Effector memory CD8-positive, alpha-beta T cell (primary cell): ENCODE measurements around the gene RIMBP2.

Experiments
- ATAC-seq: fragments of 150-1000 bp; cut with Tn5 transposase; replicated peaks from 2 replicates; pipeline ENCODE4 v1.10.0; 2021; ENCODE audit warnings: mild to moderate bottlenecking, moderate library complexity
- DNase-seq, 3 experiments: peaks; one replicate each; pipeline ENCODE4 v3.0.0; 2021
- H3K27ac Mint-ChIP-seq, 2 donors: one replicate each; pipeline ENCODE4 v1.8.0; 2022; ENCODE audit warnings: mild to moderate bottlenecking in 2 of 2, mixed read lengths in 2 of 2, moderate library complexity in 2 of 2
- H3K27me3 Mint-ChIP-seq, 2 donors: one replicate each; pipeline ENCODE4 v1.8.0; 2022; ENCODE audit warnings: mixed read lengths in 2 of 2
- H3K36me3 Mint-ChIP-seq: one replicate; pipeline ENCODE4 v1.8.0; 2022; ENCODE audit warnings: mild to moderate bottlenecking, moderate library complexity, mixed read lengths; ENCODE audit not compliant: insufficient read depth
- H3K4me1 Mint-ChIP-seq, 2 donors: one replicate each; pipeline ENCODE4 v1.8.0; 2022; ENCODE audit warnings: low read depth in 2 of 2, mixed read lengths in 2 of 2
- H3K4me3 Mint-ChIP-seq, 2 donors: one replicate each; pipeline ENCODE4 v1.8.0; 2022; ENCODE audit warnings: mild to moderate bottlenecking in 2 of 2, mixed read lengths in 2 of 2, moderate library complexity in 2 of 2
- H3K9me3 Mint-ChIP-seq, 2 donors: one replicate each; pipeline ENCODE4 v1.8.0; 2022; ENCODE audit warnings: mixed read lengths in 2 of 2

Gene RIMBP2

GRCh38 chr12:130460611-130461446 lies 255.3 kb downstream of the RIMBP2 start:
- no peak for DNase-seq
- Mint-ChIP-seq H3K27me3 (no peaks in the 10 kb centered on the region), H3K36me3 (no peaks in the 10 kb centered on the region), H3K4me3 (no peak overlapping the region), H3K9me3 (peaks cover 0 to 3% of the 10 kb centered on the region in 2 donors), H3K27ac (no peak overlapping the region), H3K4me1 (no peaks in the 10 kb centered on the region)
- no peak for ATAC-seq

GRCh38 chr12:130459916-130460315 lies 256.2 kb downstream of the RIMBP2 start:
- ATAC-seq (no peak), DNase-seq (no peak)
- Mint-ChIP-seq H3K27me3 (no peaks in the 10 kb centered on the region), H3K27ac (no peak overlapping the region), H3K9me3 (peaks cover 0 to 3% of the 10 kb centered on the region in 2 donors), H3K36me3 (no peaks in the 10 kb centered on the region), H3K4me3 (no peak overlapping the region), H3K4me1 (no peaks in the 10 kb centered on the region)

- H3K36me3 Mint-ChIP-seq: no peaks in the 10 kb centered on the region
- no peak for DNase-seq
Measured at GRCh38 chr12:130458341-130458740, 257.8 kb downstream of the RIMBP2 start.

GRCh38 chr12:130457215-130457614 lies 258.9 kb downstream of the RIMBP2 start:
- DNase-seq (no peak), ATAC-seq (no peak)
- Mint-ChIP-seq H3K27ac (no peak overlapping the region), H3K4me1 (no peaks in the 10 kb centered on the region), H3K4me3 (no peak overlapping the region), H3K27me3 (no peaks in the 10 kb centered on the region), H3K36me3 (no peaks in the 10 kb centered on the region), H3K9me3 (peaks cover 0 to 2% of the 10 kb centered on the region in 2 donors)

More at GRCh38 chr12:130458341-130458740, 257.8 kb downstream of the RIMBP2 start:
- peaks cover 0 to 3% of the 10 kb centered on the region in 2 donors for H3K9me3 Mint-ChIP-seq
- H3K4me3 Mint-ChIP-seq: no peak overlapping the region
- H3K27me3 Mint-ChIP-seq: no peaks in the 10 kb centered on the region
- no peak for ATAC-seq
- no peak overlapping the region for H3K27ac Mint-ChIP-seq
- no peaks in the 10 kb centered on the region for H3K4me1 Mint-ChIP-seq

DNA sequence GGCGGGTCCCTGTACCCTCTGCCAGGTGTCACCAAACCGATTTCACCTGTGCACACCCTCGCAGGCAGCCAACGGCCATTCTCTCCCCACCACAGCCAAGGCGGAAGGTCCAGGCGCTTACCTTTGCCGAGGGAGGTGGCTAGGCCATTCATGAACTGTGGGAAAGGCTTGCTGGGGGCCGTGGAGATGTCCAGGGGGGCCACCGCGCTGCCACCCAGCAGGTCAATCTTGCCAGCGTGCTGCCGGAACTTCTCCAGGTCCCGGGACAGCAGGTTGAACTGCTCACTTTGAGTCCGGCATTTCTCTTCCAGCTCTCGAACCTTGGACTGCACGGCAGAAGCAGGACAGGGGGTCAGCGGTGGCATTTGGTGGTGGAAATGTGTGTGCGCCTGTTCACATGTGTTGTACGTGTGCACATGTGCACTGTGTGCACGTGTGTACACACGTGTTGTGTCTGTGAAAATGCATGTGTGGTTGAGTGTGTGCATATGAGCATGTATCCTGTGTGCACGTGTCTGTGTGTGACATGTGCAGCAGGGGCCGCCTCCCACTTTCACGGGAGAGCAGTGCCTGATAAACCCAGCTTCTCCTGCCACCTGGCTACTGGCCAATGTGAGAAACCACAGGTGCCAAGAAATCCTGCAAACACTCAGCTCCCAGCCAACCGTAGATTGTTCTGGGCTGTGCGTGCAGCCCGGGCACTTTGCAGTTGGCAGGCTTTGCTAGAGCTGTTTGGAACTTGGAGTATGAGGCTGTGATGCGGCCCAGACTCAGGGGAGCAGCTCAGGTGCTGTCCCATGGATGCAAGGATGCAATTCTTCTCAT lies 259.5 kb downstream of the RIMBP2 start:
- H3K4me3 Mint-ChIP-seq: no peak overlapping the region
- DNase-seq (no peak), ATAC-seq (no peak)
- no peaks in the 10 kb centered on the region for H3K36me3 Mint-ChIP-seq
- no peaks in the 10 kb centered on the region for H3K27me3 Mint-ChIP-seq
- no peaks in the 10 kb centered on the region for H3K9me3 Mint-ChIP-seq
- no peak overlapping the region for H3K27ac Mint-ChIP-seq
- H3K4me1 Mint-ChIP-seq: no peaks in the 10 kb centered on the region

- ATAC-seq: no peak
- no peaks in the 10 kb centered on the region for H3K9me3 Mint-ChIP-seq
- H3K27ac Mint-ChIP-seq: no peak overlapping the region
- H3K4me1 Mint-ChIP-seq: no peaks in the 10 kb centered on the region
- H3K4me3 Mint-ChIP-seq: no peak overlapping the region
- no peaks in the 10 kb centered on the region for H3K27me3 Mint-ChIP-seq
- DNase-seq: no peak
- H3K36me3 Mint-ChIP-seq: peaks cover 3% of the 10 kb centered on the region
Measured at GRCh38 chr12:130455161-130455560, 260.9 kb downstream of the RIMBP2 start.

DNA sequence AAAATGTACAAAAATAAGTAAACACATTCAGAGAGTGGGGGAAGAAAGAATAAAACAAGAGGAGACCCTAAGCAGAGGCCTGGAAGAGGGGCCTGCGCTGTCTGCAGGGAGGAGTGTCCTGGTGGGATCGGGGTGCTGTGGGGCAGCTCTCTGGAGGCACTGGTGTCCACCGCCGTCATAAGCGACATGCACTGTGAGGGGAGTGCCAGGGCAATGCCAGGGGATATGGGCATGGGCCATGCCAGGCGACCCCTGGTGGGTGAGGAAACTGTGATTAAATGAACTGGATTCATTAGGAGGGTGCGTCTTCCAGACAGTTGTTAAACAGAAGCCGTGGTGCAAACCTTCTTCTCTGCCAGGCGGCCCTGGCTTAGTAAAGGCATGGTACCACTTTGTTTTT lies 261.8 kb downstream of the RIMBP2 start:
- Mint-ChIP-seq H3K36me3 (peaks cover 3% of the 10 kb centered on the region), H3K4me1 (no peaks in the 10 kb centered on the region), H3K27ac (no peak overlapping the region), H3K27me3 (no peaks in the 10 kb centered on the region), H3K4me3 (no peak overlapping the region), H3K9me3 (no peaks in the 10 kb centered on the region)
- ATAC-seq: no peak
- DNase-seq: no peak

DNA sequence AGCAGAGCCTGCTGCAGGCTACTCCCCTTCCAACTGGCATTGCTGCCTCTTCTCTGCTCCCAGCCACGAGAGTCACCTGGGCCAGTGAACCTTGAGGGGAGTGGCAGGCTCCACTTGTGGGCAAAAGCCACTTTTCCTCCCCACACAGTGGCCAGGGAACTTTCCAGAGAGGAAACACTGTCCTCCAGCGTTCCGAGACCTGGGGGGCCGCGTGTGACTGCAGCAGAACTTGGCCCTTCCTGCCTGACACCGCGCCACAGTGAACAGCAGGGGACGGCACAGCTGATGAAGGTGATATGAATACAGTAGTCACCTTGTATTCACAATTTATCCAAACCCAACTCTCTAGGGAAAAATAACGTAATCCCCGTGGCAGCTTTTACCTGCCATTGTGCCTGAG lies 263.6 kb downstream of the RIMBP2 start:
- H3K27ac Mint-ChIP-seq: no peak overlapping the region
- H3K36me3 Mint-ChIP-seq: peaks cover 3% of the 10 kb centered on the region
- no peak for ATAC-seq
- peaks cover 0 to under 1% of the 10 kb centered on the region in 2 donors for H3K27me3 Mint-ChIP-seq
- DNase-seq: no peak
- no peak overlapping the region for H3K4me3 Mint-ChIP-seq
- no peaks in the 10 kb centered on the region for H3K9me3 Mint-ChIP-seq
- H3K4me1 Mint-ChIP-seq: no peaks in the 10 kb centered on the region

DNA sequence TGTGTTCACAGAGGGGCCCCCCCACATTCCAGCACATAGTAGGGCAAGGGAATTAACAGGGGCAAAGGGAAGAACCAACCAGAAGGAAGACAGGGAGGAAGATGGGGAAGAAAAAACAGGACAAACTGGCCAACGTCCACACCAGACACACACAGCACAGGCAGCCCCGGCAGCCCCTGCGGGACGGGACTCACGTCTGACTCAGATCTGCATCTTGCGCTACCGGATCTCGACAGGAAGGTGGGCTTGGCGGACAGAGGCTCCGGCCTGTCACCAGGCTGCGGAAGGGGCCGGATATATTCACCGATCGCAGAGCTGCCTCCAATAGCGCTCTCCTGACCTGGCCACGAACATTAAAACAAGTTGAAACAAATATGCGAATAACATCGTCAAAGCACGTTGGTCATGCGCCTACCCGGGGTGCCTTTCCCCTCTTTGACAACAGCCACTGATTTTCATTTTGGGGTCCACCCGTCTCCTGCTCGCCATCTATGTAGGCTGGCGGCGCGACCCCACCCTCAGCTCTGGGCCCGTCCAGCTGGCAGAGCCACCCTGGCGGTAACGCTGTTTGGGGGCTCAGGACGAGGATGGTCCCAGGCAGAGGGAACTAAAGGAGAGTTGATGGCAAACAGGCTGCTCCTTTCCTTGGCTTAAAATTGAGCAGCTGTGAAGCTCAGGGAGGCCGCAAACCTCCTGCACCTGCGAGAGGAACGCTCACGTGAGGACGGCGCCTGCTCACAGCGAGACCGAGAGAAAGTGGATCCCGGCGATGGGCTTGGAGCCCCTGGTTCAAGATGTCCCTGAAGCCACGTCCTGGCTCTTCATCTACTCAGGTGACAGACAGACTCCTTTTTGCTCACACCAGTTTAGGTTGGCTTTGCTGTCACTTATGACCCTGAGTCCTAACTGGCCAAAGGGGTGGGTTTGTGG lies 264.8 kb downstream of the RIMBP2 start:
- H3K27ac Mint-ChIP-seq: no peak overlapping the region
- H3K4me1 Mint-ChIP-seq: no peaks in the 10 kb centered on the region
- H3K9me3 Mint-ChIP-seq: peaks cover 0 to 4% of the 10 kb centered on the region in 2 donors
- peaks cover 3% of the 10 kb centered on the region for H3K36me3 Mint-ChIP-seq
- no peak for DNase-seq
- peaks cover 0 to 12% of the 10 kb centered on the region in 2 donors for H3K27me3 Mint-ChIP-seq
- ATAC-seq: no peak
- H3K4me3 Mint-ChIP-seq: no peak overlapping the region

DNA sequence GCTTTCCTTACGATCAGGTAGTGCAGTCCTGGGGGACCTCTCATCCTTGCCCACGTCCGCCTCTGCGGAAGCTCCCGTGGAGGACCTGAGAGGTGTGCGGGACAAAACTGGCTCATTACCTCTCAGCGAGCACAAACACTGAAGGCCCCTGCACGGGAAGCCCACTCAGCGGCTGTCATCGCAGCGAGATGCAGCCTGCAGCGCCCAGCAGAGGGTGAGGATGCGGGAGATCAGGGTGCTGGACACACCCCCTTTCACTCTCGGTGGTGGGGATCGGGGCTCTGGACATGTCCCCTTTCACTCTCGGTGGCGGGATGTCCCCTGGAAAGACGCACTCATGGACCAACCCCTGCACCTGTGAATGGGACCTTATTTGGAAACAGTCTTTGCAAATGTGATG lies 266.8 kb downstream of the RIMBP2 start:
- DNase-seq (no peak), ATAC-seq (no peak)
- H3K4me1 Mint-ChIP-seq: no peaks in the 10 kb centered on the region
- H3K27ac Mint-ChIP-seq: no peak overlapping the region
- H3K36me3 Mint-ChIP-seq: peaks cover 3% of the 10 kb centered on the region
- no peak overlapping the region for H3K4me3 Mint-ChIP-seq
- peaks cover 0 to 4% of the 10 kb centered on the region in 2 donors for H3K9me3 Mint-ChIP-seq
- H3K27me3 Mint-ChIP-seq: peaks cover 0 to 12% of the 10 kb centered on the region in 2 donors

- peaks cover 0 to 12% of the 10 kb centered on the region in 2 donors for H3K27me3 Mint-ChIP-seq
- no peak overlapping the region for H3K27ac Mint-ChIP-seq
- ATAC-seq: no peak
- H3K4me3 Mint-ChIP-seq: no peak overlapping the region
- DNase-seq: no peak
- no peaks in the 10 kb centered on the region for H3K4me1 Mint-ChIP-seq
- peaks cover 3% of the 10 kb centered on the region for H3K36me3 Mint-ChIP-seq
- H3K9me3 Mint-ChIP-seq: peaks cover 0 to 4% of the 10 kb centered on the region in 2 donors
Measured at GRCh38 chr12:130448044-130448821, 267.9 kb downstream of the RIMBP2 start.

- ATAC-seq: no peak
- no peak for DNase-seq
- Mint-ChIP-seq H3K9me3 (peaks cover 0 to 4% of the 10 kb centered on the region in 2 donors), H3K4me1 (no peaks in the 10 kb centered on the region), H3K27ac (no peak overlapping the region), H3K36me3 (peaks cover 3% of the 10 kb centered on the region), H3K4me3 (no peak overlapping the region), H3K27me3 (peaks cover 0 to 12% of the 10 kb centered on the region in 2 donors)
Measured at GRCh38 chr12:130447655-130447965, 268.5 kb downstream of the RIMBP2 start.
